B cell (primary cell): Measurements from ENCODE around the gene RPTOR. TPM values are rescaled to one million over a fixed set of nuclear protein-coding genes. Genes with fewer than 3 reads are reported as not detected.

Source experiments
- ATAC-seq: fragments of 200-7000 bp; cut with Tn5 transposase; one replicate; pipeline ENCODE4 v1.10.0; 2021; ENCODE audit warnings: low read depth, mild to moderate bottlenecking, moderate number of reproducible peaks, moderate library complexity
- CTCF ChIA-PET: fragments of 350-600 bp; sonication (Branson Sonifier 250); formaldehyde crosslinking; loops from one replicate; lab custom pipeline; 2021; ENCODE audit warnings: antibody characterized with exemption, inconsistent platforms; lab: Charles Lee
- POLR2A ChIA-PET: fragments of 350-600 bp; sonication (Branson Sonifier 250); formaldehyde crosslinking; loops from one replicate; lab custom pipeline; 2021; ENCODE audit warnings: antibody characterized with exemption; lab: Charles Lee
- DNase-seq: peaks from one replicate; pipeline ENCODE4 v3.0.0; 2013
- H2AFZ ChIP-seq: 2 replicates; pipeline ENCODE4 v1.6.1; 2012; ENCODE audit warnings: mild to moderate bottlenecking, low read depth, low read length; ENCODE audit not compliant: insufficient read depth, poor library complexity, severe bottlenecking
- H3K27ac ChIP-seq, 2 donors: 1 replicate in 1 of 2; 2 replicates in 1 of 2; pipeline ENCODE4 v1.5.1; 2012 to 2013; ENCODE audit warnings: low read length in 2 of 2, mild to moderate bottlenecking in 2 of 2, moderate library complexity in 1 of 2
- H3K27me3 ChIP-seq, 4 experiments: fragments of 200-600 bp in 1 of 4; sonication (generic) in 1 of 4; replicated peaks in 1 of 4; 1 replicate in 2 of 4; 2 replicates in 2 of 4; pipeline versions ENCODE4 v1.6.1 to v1.7.0; 2013 to 2016; ENCODE audit warnings: low read length in 3 of 4, mild to moderate bottlenecking in 2 of 4, mixed read lengths in 1 of 4, moderate library complexity in 1 of 4; ENCODE audit not compliant: insufficient read depth in 4 of 4, control insufficient read depth in 3 of 4; ENCODE audit errors: control extremely low read depth in 1 of 4
- H3K36me3 ChIP-seq, 2 experiments: replicated peaks in 1 of 2; 1 replicate in 1 of 2; 2 replicates in 1 of 2; pipeline versions ENCODE4 v1.6.1 to v1.7.1; 2013; ENCODE audit warnings: low read length in 1 of 2; ENCODE audit not compliant: insufficient read depth in 2 of 2, control insufficient read depth in 1 of 2; ENCODE audit errors: control extremely low read depth in 1 of 2, extremely low read depth in 1 of 2
- H3K4me1 ChIP-seq, 2 donors: fragments of 200-600 bp in 1 of 2; sonication (generic) in 1 of 2; 1 replicate in 1 of 2; 2 replicates in 1 of 2; pipeline versions ENCODE4 v1.5.1 to v1.6.1; 2013 to 2017; ENCODE audit warnings: low read length in 2 of 2; ENCODE audit not compliant: control insufficient read depth in 2 of 2, insufficient read depth in 2 of 2
- H3K4me2 ChIP-seq: replicated peaks from 2 replicates; pipeline ENCODE3; 2012; ENCODE audit warnings: mild to moderate bottlenecking, low read depth, low read length; ENCODE audit not compliant: poor library complexity, severe bottlenecking
- H3K4me3 ChIP-seq, 5 experiments: fragments of 200-600 bp in 1 of 5; sonication (generic) in 1 of 5; 1 replicate in 3 of 5; 2 replicates in 2 of 5; pipeline versions ENCODE4 v1.5.1 to v1.7.0; 2011 to 2016; ENCODE audit warnings: low read length in 4 of 5, mild to moderate bottlenecking in 4 of 5, low read depth in 2 of 5, control low read depth in 1 of 5, moderate library complexity in 1 of 5; ENCODE audit not compliant: insufficient read depth in 1 of 5; ENCODE audit errors: control extremely low read depth in 1 of 5, extremely low read depth in 1 of 5
- H3K79me2 ChIP-seq: fragments of 200-600 bp; sonication (generic); one replicate; pipeline ENCODE4 v1.6.0; 2016; ENCODE audit warnings: low read length; ENCODE audit not compliant: control insufficient read depth, insufficient read depth
- H3K9ac ChIP-seq: fragments of 200-600 bp; sonication (generic); 2 replicates; pipeline ENCODE4 v1.6.1; 2017; ENCODE audit warnings: mild to moderate bottlenecking, low read length, moderate library complexity
- H3K9me3 ChIP-seq, 3 donors: one replicate each; pipeline versions ENCODE4 v1.6.1 to v1.7.1; 2013; ENCODE audit warnings: low read length in 2 of 3; ENCODE audit not compliant: control insufficient read depth in 2 of 3, insufficient read depth in 1 of 3; ENCODE audit errors: control extremely low read depth in 1 of 3
- H4K20me1 ChIP-seq: 2 replicates; pipeline ENCODE4 v1.6.0; 2012; ENCODE audit warnings: mild to moderate bottlenecking, low read length; ENCODE audit not compliant: insufficient read depth, control insufficient read depth, poor library complexity, severe bottlenecking
- H3K27ac Mint-ChIP-seq: one replicate; pipeline ENCODE4 v1.8.0; 2021; ENCODE audit warnings: mixed read lengths
- H3K27me3 Mint-ChIP-seq: one replicate; pipeline ENCODE4 v1.8.0; 2021; ENCODE audit warnings: mixed read lengths
- H3K4me1 Mint-ChIP-seq: one replicate; pipeline ENCODE4 v1.8.0; 2021; ENCODE audit warnings: mixed read lengths
- H3K4me3 Mint-ChIP-seq: one replicate; pipeline ENCODE4 v1.8.0; 2021; ENCODE audit warnings: mixed read lengths
- H3K9me3 Mint-ChIP-seq: one replicate; pipeline ENCODE4 v1.8.0; 2022; ENCODE audit warnings: mixed read lengths; ENCODE audit not compliant: insufficient read depth
- EZH2 ChIP-seq: IDR thresholded peaks from 2 replicates; pipeline ENCODE4 v1.6.1; 2012; ENCODE audit warnings: borderline replicate concordance, low read depth, mild to moderate bottlenecking, moderate library complexity, low read length; ENCODE audit not compliant: insufficient read depth, poor library complexity, severe bottlenecking
- WGBS: methylation state at CpG from one replicate; pipeline ENCODE4 v1.1.5; 2013; ENCODE audit warnings: missing lambda C conversion rate; ENCODE audit not compliant: insufficient coverage; 5-methylcytosine and 5-hydroxymethylcytosine counted together
- intact Hi-C: fragments of 100-400 bp; cut with micrococcal nuclease; formaldehyde crosslinking; loops from one replicate; pipeline ENCODE4 v1.10.0; 2022
- polyA plus RNA-seq: library from polyadenylated mRNA; depleted of rRNA; stranded (reverse); fragments of >200 nt; gene quantifications from 2 replicates; pipeline ENCODE4 v1.2.3, GENCODE V29; 2012
- total RNA-seq, 2 donors: library from RNA; stranded (reverse); fragments of 120-200 nt in 1 of 2; gene quantifications; 1 replicate in 1 of 2; 2 replicates in 1 of 2; pipeline versions ENCODE4 v1.2.3 to v1.2.4, GENCODE V29; 2013 to 2022
- TF ChIP-seq, protein P1 (sequence below): fragments of 200-600 bp; IDR thresholded peaks from one replicate; pipeline ENCODE4 v1.8.0; 2022; ENCODE audit warnings: antibody characterized with exemption, mild to moderate bottlenecking

RPTOR gene
- total and polyA plus RNA-seq, 2 donors (not counting 1 experiment from before 2014, with no cell fraction given): 13.4 to 58.8 TPM

GRCh38 chr17:80702315-80703141, 157.9 kb downstream of the RPTOR start:
- Mint-ChIP-seq H3K27ac (peak overlapping the region; percentile 81), H3K4me3 (no peak overlapping the region), H3K9me3 (peaks cover 4% of the 10 kb centered on the region), H3K27me3 (no peaks in the 10 kb centered on the region), H3K4me1 (peaks cover 48% of the 10 kb centered on the region)
- no peak for DNase-seq
- peak overlapping the region; percentile 20 for H3K4me2 ChIP-seq
- peaks cover 65% of the 10 kb centered on the region for H3K79me2 ChIP-seq
- H3K9ac ChIP-seq: no peak overlapping the region
- H4K20me1 ChIP-seq: peaks cover 44% of the 10 kb centered on the region
- WGBS: 86% methylated on average over 15 of the region's 18 CpGs
- peak overlapping the region in 1 of 2 donors; percentile 30 for H3K27ac ChIP-seq
- TF ChIP-seq EZH2: no peak
- TF ChIP-seq, protein P1, sequence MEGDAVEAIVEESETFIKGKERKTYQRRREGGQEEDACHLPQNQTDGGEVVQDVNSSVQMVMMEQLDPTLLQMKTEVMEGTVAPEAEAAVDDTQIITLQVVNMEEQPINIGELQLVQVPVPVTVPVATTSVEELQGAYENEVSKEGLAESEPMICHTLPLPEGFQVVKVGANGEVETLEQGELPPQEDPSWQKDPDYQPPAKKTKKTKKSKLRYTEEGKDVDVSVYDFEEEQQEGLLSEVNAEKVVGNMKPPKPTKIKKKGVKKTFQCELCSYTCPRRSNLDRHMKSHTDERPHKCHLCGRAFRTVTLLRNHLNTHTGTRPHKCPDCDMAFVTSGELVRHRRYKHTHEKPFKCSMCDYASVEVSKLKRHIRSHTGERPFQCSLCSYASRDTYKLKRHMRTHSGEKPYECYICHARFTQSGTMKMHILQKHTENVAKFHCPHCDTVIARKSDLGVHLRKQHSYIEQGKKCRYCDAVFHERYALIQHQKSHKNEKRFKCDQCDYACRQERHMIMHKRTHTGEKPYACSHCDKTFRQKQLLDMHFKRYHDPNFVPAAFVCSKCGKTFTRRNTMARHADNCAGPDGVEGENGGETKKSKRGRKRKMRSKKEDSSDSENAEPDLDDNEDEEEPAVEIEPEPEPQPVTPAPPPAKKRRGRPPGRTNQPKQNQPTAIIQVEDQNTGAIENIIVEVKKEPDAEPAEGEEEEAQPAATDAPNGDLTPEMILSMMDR: no peak
- intact Hi-C loops: no loop called here
- peak overlapping the region; percentile 21 for H2AFZ ChIP-seq
- peaks cover 0 to 12% (median 3%) of the 10 kb centered on the region in 3 donors for H3K9me3 ChIP-seq
- CTCF ChIA-PET: interaction anchor here (0.6 to 0.9 kb wide), 2 partner anchors 52 to 103 kb away, joined by 3 read pairs; no protein-coding TSS in a partner anchor
- no peaks in the 10 kb centered on the region for H3K27me3 ChIP-seq
- no peak for ATAC-seq
- POLR2A ChIA-PET: no interaction called here
- H3K4me3 ChIP-seq: no peak overlapping the region
- no peaks in the 10 kb centered on the region for H3K36me3 ChIP-seq
- peaks cover 24 to 25% of the 10 kb centered on the region in 2 donors for H3K4me1 ChIP-seq

- peaks cover 48% of the 10 kb centered on the region for H3K4me1 Mint-ChIP-seq
- peak overlapping the region; percentile 20 for H3K4me2 ChIP-seq
Observed at GRCh38 chr17:80703142-80703478, 158.5 kb downstream of the RPTOR start.

More at GRCh38 chr17:80703142-80703478, 158.5 kb downstream of the RPTOR start:
- DNase-seq (peak; percentile 31), ATAC-seq (no peak)
- peak overlapping the region; percentile 53 for H3K4me3 Mint-ChIP-seq
- no peaks in the 10 kb centered on the region for H3K27me3 ChIP-seq
- H3K79me2 ChIP-seq: peaks cover 59% of the 10 kb centered on the region
- 10% methylated on average over 8 of the region's 9 CpGs for WGBS
- peak overlapping the region; percentile 21 for H2AFZ ChIP-seq
- H3K27ac Mint-ChIP-seq: peak overlapping the region; percentile 81
- TF ChIP-seq EZH2: no peak
- TF ChIP-seq, protein P1: no peak
- H3K9me3 Mint-ChIP-seq: peaks cover 4% of the 10 kb centered on the region
- no peaks in the 10 kb centered on the region for H3K27me3 Mint-ChIP-seq
- no peak overlapping the region for H3K9ac ChIP-seq
- H3K9me3 ChIP-seq: peaks cover 0 to 12% (median 3%) of the 10 kb centered on the region in 3 donors
- intact Hi-C loops: no loop called here
- peaks cover 24 to 25% of the 10 kb centered on the region in 2 donors for H3K4me1 ChIP-seq
- POLR2A ChIA-PET: no interaction called here
- H4K20me1 ChIP-seq: peaks cover 39% of the 10 kb centered on the region
- CTCF ChIA-PET: interaction anchor here (0.6 kb wide), 1 partner anchor 52 kb away, joined by 3 read pairs; no protein-coding TSS in a partner anchor
- H3K27ac ChIP-seq: peak overlapping the region in 1 of 2 donors; percentile 30
- H3K4me3 ChIP-seq: no peak overlapping the region
- H3K36me3 ChIP-seq: peaks cover 0 to 6% of the 10 kb centered on the region in 2 experiments
